Right lobe of liver (tissue), 6 donors: ENCODE data around the gene NME2. TPM values are rescaled to one million over a fixed set of nuclear protein-coding genes. Genes with fewer than 3 reads are reported as not detected.

Experiments
- ATAC-seq, 4 donors: fragments of 200-7000 bp; cut with Tn5 transposase; one replicate each; pipeline ENCODE4 v1.9.1; 2020; ENCODE audit warnings: mild to moderate bottlenecking in 4 of 4, moderate library complexity in 4 of 4
- DNase-seq, 3 donors: peaks; one replicate each; pipeline ENCODE4 v3.0.0-alpha.2; 2020
- H3K27ac ChIP-seq, 3 donors: fragments of 200-600 bp; one replicate each; pipeline ENCODE4 v1.8.0; 2022
- H3K27me3 ChIP-seq, 2 donors: fragments of 200-600 bp; one replicate each; pipeline ENCODE4 v1.8.0; 2022
- H3K36me3 ChIP-seq, 4 donors: fragments of 200-600 bp; sonication (generic) in 1 of 4; one replicate each; pipeline versions ENCODE4 v1.5.1 to v1.8.0; 2017 to 2022; ENCODE audit warnings: control low read depth in 1 of 4
- H3K4me1 ChIP-seq, 4 donors: fragments of 200-600 bp; sonication (generic) in 1 of 4; one replicate each; pipeline versions ENCODE4 v1.5.1 to v1.8.0; 2017 to 2022; ENCODE audit warnings: control low read depth in 1 of 4
- H3K4me3 ChIP-seq, 3 donors: fragments of 200-600 bp; one replicate each; pipeline ENCODE4 v1.8.0; 2022
- H3K9me3 ChIP-seq, 4 donors: fragments of 200-600 bp; sonication (generic) in 1 of 4; one replicate each; pipeline versions ENCODE4 v1.5.1 to v1.8.0; 2017 to 2022; ENCODE audit warnings: control low read depth in 1 of 4
- POLR2A ChIP-seq: fragments of 450-650 bp; IDR thresholded peaks from one replicate; pipeline ENCODE4 v1.6.1; 2017; ENCODE audit warnings: antibody characterized with exemption, mild to moderate bottlenecking
- WGBS: methylation state at CpG from one replicate; pipeline ENCODE4 v1.1.6; 2018; ENCODE audit warnings: low coverage, low lambda C conversion rate; ENCODE audit not compliant: insufficient coverage; ENCODE audit errors: missing lambda C conversion rate; 5-methylcytosine and 5-hydroxymethylcytosine counted together
- intact Hi-C, 2 donors: fragments of 100-400 bp; cut with DNase I; formaldehyde crosslinking; loops; one replicate each; pipeline versions ENCODE4 v1.11.2 to v1.14.1; 2022
- total RNA-seq, 6 experiments: library from RNA; depleted of rRNA in 2 of 6; stranded (reverse); fragments of >200 nt in 2 of 6; fragmentation: NEBNext Ultra II Directional in 3 of 6; extraction: Animal tissue kit (Norgen Biotek cat#: 25700) in 3 of 6; gene quantifications; one replicate each; pipeline versions ENCODE4 v1.1.0 to v1.2.4, GENCODE V29; 2016 to 2023
- TF ChIP-seq, protein P1 (sequence below), 4 donors: fragments of 200-600 bp in 3 of 4; fragments of 450-650 bp in 1 of 4; IDR thresholded peaks; one replicate each; pipeline versions ENCODE4 v1.5.1 to v1.8.0; 2016 to 2022; ENCODE audit warnings: antibody characterized with exemption in 4 of 4, mild to moderate bottlenecking in 2 of 4
- donor health status: DM: no; HTN: yes; CAD: no.
- donor health status: DM: no; HTN: no; CAD: no.
- donor health status: DM: no; HTN: no; CAD: no.
- donor health status: DM: no; HTN: yes; CAD: no.
- donor health status: DM: no; HTN: yes; CAD: no.

The NME2 gene
- total RNA-seq, 6 experiments from 2014 or later, result 123 to 422 (median 176) TPM

GRCh38 chr17:51149163-51149562 is 17.0 kb upstream of the NME2 start:
- intact Hi-C loops, result no loop called here
- DNase-seq (no peak), ATAC-seq (no peak)
- Histone ChIP-seq H3K4me3 (no peak overlapping the region), H3K27ac (no peak overlapping the region), H3K27me3 (no peaks in the 10 kb centered on the region), H3K36me3 (no peaks in the 10 kb centered on the region), H3K9me3 (no peaks in the 10 kb centered on the region), H3K4me1 (peaks cover 0 to 16% (median 0%) of the 10 kb centered on the region in 4 donors)
- WGBS, result 100% methylated on average over 2 of the region's 2 CpGs
- TF ChIP-seq, protein P1, sequence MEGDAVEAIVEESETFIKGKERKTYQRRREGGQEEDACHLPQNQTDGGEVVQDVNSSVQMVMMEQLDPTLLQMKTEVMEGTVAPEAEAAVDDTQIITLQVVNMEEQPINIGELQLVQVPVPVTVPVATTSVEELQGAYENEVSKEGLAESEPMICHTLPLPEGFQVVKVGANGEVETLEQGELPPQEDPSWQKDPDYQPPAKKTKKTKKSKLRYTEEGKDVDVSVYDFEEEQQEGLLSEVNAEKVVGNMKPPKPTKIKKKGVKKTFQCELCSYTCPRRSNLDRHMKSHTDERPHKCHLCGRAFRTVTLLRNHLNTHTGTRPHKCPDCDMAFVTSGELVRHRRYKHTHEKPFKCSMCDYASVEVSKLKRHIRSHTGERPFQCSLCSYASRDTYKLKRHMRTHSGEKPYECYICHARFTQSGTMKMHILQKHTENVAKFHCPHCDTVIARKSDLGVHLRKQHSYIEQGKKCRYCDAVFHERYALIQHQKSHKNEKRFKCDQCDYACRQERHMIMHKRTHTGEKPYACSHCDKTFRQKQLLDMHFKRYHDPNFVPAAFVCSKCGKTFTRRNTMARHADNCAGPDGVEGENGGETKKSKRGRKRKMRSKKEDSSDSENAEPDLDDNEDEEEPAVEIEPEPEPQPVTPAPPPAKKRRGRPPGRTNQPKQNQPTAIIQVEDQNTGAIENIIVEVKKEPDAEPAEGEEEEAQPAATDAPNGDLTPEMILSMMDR (IDR thresholded peaks at IDR 0.05), result no peak
- TF ChIP-seq POLR2A, result no peak

DNA sequence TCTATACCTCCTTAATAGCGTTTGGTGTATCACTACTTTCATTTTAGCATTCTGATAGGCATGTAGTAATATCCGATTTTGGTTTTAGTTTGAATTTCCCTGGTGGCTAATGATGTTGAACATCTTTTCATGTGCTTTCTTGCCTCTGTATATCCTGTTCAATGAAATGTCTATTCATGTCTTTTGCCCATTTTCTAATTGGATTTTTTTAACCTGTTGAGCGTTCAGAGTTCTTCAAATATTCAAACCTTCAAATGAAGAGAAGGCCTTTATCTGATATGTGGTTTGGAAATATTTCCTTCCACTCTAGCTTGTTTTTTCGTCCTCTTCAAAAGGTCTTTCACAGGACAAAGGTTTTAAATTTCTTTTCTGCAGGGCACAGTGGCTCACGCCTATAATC is 15.3 kb upstream of the NME2 start:
- no peak for ATAC-seq
- Histone ChIP-seq H3K36me3 (no peaks in the 10 kb centered on the region), H3K4me1 (peaks cover 0 to 20% (median 0%) of the 10 kb centered on the region in 4 donors), H3K27me3 (no peaks in the 10 kb centered on the region), H3K4me3 (no peak overlapping the region), H3K27ac (no peak overlapping the region), H3K9me3 (no peaks in the 10 kb centered on the region)
- intact Hi-C loops, result no loop called here
- WGBS, result 82% methylated on average over 5 of the region's 5 CpGs
- DNase-seq, result no peak
- TF ChIP-seq POLR2A, result no peak
- TF ChIP-seq, protein P1 (IDR thresholded peaks at IDR 0.05), result no peak

- WGBS, result 3% methylated on average over 8 of the region's 8 CpGs
- peak overlapping the region; percentile 61 to 84 (median 75) for H3K27ac ChIP-seq
- no peaks in the 10 kb centered on the region for H3K27me3 ChIP-seq
- DNase-seq (no peak), ATAC-seq (peak in 3 of 4 donors; percentile 1 to 12 (median 6))
- intact Hi-C loops, result no loop called here
- H3K36me3 ChIP-seq, result no peaks in the 10 kb centered on the region
- peak overlapping the region in 2 of 3 donors; percentile 20 to 42 for H3K4me3 ChIP-seq
- no peaks in the 10 kb centered on the region for H3K9me3 ChIP-seq
- peaks cover 0 to 14% (median 0%) of the 10 kb centered on the region in 4 donors for H3K4me1 ChIP-seq
- TF ChIP-seq, protein P1 (IDR thresholded peaks at IDR 0.05), result no peak
- no peak for TF ChIP-seq POLR2A
These were observed 13.4 kb upstream of the NME2 start for GRCh38 chr17:51152766-51153209.

DNA sequence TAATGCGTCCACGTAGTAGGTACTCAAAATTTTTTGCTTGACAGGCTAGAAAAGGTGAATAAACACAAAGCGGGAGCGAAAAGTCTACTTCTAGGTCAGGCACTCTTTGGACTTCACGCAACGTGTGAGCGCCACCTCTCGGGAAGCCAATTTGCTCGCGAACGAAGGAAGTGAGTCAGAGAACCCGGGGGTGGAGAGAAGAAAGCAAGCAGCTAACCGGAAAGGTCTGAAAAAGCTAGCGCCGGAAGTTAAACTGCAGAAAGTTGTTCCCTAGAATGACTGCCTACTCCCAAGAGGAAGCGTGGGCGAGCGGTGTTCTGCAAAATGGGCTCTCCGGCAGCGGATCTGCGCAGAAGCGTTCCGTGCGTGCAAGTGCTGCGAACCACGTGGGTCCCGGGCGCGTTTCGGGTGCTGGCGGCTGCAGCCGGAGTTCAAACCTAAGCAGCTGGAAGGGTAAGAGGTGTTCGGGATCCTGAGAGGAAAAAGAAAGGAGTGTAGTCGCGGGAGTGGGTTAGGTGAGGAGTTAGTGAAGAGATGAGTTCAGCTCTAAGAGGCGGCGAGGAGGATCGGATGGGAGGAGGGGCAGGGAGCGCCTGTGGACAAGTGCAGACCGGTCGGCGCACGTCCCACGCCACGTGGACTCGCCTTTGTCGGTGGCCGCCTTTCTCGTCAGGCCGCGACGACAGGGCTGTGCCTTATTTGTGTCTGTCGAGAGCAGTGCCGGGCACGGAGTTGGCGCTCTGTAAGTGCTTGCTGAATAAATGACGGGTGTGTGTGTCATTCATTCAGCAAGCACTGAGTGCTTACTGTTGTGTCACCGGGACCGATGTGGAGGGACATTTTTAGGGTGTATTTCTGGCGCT is 12.8 kb upstream of the NME2 start, which contains the start of gene NME1:
Gene NME1 (plus strand): TSS at position 350 of the 863 bp plus-strand sequence. CDS start 2,096 bp downstream, outside the sequence.
- no peaks in the 10 kb centered on the region for H3K36me3 ChIP-seq
- H3K4me1 ChIP-seq, result peaks cover 0 to 14% (median 0%) of the 10 kb centered on the region in 4 donors
- TF ChIP-seq POLR2A, result peak; percentile 12
- TF ChIP-seq, protein P1 (IDR thresholded peaks at IDR 0.05), result peak; percentile 74 to 86 (median 81)
- peak; percentile 94 to 97 (median 96) for DNase-seq
- ATAC-seq, result peak; percentile 93 to 97 (median 95)
- H3K27me3 ChIP-seq, result no peaks in the 10 kb centered on the region
- H3K4me3 ChIP-seq, result peak within 1 kb of the TSS; percentile 62 to 82 (median 76)
- peak within 1 kb of the TSS; percentile 61 to 84 (median 75) for H3K27ac ChIP-seq
- 0% methylated on average over 52 of the region's 60 CpGs for WGBS
- intact Hi-C loops, result no loop called here
- H3K9me3 ChIP-seq, result no peaks in the 10 kb centered on the region
